D721Med (cell line): Measurements from ENCODE around the gene NCMAP.

Experiments used
- DNase-seq: peaks from one replicate; pipeline ENCODE4 v3.0.0; 2011; ENCODE audit warnings: low spot score; ENCODE audit not compliant: insufficient read length
- FAIRE-seq: peaks from 2 replicates; lab custom pipeline; 2011; peaks lifted over from hg19 to GRCh38; lab: Jason Lieb, UNC
- TF ChIP-seq, protein P1 (sequence below): IDR thresholded peaks from 2 replicates; pipeline ENCODE4 v1.5.1; 2012; ENCODE audit warnings: mild to moderate bottlenecking, control low read depth; ENCODE audit not compliant: insufficient read depth; ENCODE audit errors: missing control alignments

Gene NCMAP

DNA sequence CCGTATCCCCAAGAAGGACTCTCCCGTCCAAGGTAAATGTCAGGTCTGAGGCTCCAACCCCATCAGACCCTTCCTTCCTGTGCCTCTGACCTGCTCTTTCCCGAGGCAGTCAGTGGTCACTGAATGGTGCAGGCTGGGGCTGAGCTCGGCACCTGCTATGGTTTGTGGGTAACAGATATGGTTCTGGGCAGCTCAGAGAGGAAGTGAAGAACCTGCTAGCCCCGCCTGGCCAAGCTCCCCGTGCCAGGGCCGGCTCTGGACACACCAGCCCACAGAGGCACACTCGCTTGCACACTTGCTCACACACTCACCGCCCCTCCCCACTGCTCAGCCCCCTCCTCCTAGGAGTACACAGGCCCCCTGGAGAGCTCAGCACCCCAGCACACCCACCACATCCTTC, 16.4 kb downstream of the NCMAP start:
- FAIRE-seq = no peak
- TF ChIP-seq, protein P1, sequence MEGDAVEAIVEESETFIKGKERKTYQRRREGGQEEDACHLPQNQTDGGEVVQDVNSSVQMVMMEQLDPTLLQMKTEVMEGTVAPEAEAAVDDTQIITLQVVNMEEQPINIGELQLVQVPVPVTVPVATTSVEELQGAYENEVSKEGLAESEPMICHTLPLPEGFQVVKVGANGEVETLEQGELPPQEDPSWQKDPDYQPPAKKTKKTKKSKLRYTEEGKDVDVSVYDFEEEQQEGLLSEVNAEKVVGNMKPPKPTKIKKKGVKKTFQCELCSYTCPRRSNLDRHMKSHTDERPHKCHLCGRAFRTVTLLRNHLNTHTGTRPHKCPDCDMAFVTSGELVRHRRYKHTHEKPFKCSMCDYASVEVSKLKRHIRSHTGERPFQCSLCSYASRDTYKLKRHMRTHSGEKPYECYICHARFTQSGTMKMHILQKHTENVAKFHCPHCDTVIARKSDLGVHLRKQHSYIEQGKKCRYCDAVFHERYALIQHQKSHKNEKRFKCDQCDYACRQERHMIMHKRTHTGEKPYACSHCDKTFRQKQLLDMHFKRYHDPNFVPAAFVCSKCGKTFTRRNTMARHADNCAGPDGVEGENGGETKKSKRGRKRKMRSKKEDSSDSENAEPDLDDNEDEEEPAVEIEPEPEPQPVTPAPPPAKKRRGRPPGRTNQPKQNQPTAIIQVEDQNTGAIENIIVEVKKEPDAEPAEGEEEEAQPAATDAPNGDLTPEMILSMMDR = no peak
- DNase-seq = no peak

DNA sequence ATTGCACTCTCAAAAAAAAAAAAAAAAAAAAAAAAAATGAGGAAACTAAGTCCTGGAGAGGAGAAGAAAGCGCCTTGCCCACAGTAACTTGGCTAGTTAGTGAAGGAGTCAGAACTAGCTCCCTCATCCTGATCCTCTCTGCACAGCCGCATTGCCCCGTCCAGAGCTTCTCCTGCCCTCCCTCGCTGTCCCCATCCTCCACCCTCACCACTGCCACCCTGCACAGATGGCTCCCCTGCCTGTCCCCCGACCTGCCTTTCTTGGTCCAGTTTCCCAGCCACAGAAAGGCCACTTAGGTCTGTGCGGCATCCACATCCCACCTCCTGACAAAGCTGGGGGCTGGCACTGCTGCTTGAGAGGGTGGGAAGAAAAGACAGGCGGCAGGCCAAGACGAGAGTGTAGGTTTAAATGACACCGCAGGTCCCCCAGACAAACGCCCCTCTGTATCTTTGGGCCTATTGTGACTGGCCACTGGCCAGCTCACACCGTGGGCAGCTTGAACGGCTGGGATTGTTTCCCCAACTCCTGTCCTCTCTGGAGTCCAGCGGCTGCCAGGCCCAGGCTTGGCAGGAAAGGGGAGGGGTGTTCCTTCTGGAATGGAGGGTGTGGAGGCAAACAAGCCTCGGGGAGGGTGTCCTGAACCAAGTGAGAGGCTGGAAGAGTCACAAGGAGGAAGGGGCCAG, 20.2 kb downstream of the NCMAP start:
- TF ChIP-seq, protein P1 = no peak
- no peak for DNase-seq
- FAIRE-seq = no peak

DNA sequence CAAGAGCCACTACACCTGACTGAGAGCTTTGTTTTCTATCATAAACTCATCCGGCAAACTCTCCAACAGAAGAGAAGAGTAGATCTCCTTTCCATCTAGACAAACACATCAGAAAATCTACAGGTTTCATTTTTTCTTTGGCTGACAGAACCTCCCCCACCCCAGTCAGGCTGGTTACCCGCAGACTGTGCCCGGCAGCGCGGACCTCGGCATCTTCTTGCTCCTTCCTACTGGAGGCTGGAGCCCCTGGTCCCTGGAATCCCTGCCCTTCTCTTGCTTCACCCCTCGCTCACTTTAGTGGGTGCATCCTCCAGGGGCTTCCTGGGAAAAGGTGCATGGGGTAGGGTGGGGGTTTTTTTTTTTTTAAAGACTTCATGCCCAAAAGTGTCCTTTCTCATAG, 23.0 kb downstream of the NCMAP start:
- DNase-seq = no peak
- TF ChIP-seq, protein P1 = no peak
- no peak for FAIRE-seq

DNA sequence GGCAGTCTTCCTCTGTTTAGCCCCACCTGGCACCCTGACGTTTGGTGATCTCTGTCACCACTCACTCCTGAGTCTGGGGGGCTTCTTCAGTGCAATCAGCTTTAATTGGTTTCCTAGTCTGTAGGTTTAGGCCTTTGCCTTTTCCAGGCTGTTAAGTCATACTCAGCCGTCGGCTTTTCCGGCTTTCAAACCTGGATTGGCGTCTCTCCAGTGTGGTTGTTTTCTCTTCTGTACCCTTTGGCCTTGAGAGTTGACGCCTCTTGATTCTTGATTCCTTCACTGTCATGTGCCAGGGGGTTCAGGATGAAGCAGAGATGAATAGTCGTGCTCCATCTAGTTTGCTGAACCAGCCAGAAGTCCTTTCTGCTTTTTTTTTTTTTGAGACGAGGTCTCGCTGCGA, 24.9 kb downstream of the NCMAP start:
- DNase-seq = no peak
- TF ChIP-seq, protein P1 = no peak
- FAIRE-seq = no peak

DNA sequence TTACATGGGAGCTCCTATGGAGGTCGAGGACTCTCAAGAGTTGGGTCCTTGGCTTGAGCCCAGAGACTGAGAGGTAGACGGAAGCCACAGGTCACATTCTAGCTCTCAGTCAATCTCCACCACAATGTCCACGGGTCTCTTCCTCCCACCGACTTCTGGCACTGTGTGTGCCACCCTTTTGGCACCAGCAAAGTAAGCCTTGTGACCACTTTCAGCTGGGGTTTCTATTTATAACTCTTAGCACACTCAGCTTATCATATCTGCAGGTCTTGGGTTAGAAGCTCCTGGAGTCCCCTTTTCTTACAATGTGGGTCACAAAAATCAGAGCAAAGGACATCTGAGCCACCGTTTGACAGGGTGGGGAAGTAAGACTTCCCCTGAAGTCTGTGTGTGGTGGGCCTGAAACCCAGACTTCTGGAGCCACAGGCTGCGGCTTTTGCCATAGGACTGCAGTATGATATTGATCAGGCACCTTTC, 28.3 kb downstream of the NCMAP start:
- no peak for FAIRE-seq
- TF ChIP-seq, protein P1 = no peak
- no peak for DNase-seq

DNA sequence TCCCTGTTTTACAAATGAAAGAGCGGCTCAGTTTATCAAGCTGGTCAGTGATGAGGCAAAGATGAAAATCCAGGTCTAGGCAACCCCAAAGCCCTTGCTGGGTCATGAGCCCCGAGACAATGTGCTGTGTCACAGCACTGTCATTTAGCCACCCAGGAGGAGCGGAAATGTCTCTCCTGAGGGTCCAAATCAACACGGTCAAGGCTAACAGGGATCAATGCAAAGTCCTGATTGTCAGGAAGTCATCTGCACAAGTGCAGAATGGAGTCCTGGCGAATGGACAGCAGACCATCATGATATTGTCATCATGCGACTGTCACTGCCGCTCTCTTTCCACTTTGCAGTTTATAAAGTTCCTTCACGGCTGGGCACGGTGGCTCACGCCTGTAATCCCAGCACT, 30.2 kb downstream of the NCMAP start:
- FAIRE-seq (no peak), DNase-seq (no peak)
- TF ChIP-seq, protein P1 = no peak
